MM.1S (cell line): Measurements from ENCODE around the gene DNAH7.

Experiments
- DNase-seq: peaks from one replicate; pipeline ENCODE4 v3.0.0-alpha.2; 2015
- H2AFZ ChIP-seq: fragments of 300-600 bp; sonication (generic); 2 replicates; pipeline ENCODE4 v1.6.0; 2016; ENCODE audit warnings: antibody characterized with exemption, low read length
- H3F3A ChIP-seq: fragments of 300-600 bp; sonication (generic); 2 replicates; pipeline ENCODE4 v1.6.1; 2016; ENCODE audit warnings: mild to moderate bottlenecking, antibody characterized with exemption, low read length, moderate library complexity, mixed read lengths; ENCODE audit not compliant: insufficient read depth
- H3K27ac ChIP-seq: fragments of 300-600 bp; sonication (generic); 2 replicates; pipeline ENCODE4 v1.5.1; 2016; ENCODE audit warnings: mild to moderate bottlenecking, low read length
- H3K27me3 ChIP-seq: fragments of 300-600 bp; sonication (generic); replicated peaks from 2 replicates; pipeline ENCODE4 v1.6.0; 2016; ENCODE audit warnings: low read length; ENCODE audit not compliant: insufficient read depth
- H3K36me3 ChIP-seq: fragments of 300-600 bp; sonication (generic); replicated peaks from 2 replicates; pipeline ENCODE4 v1.6.1; 2016; ENCODE audit warnings: mild to moderate bottlenecking, low read length, mixed read lengths; ENCODE audit not compliant: insufficient read depth
- H3K4me1 ChIP-seq: fragments of 300-600 bp; sonication (generic); 2 replicates; pipeline ENCODE4 v1.6.1; 2016; ENCODE audit warnings: low read length, mixed read lengths
- H3K4me2 ChIP-seq: fragments of 300-600 bp; sonication (generic); 2 replicates; pipeline ENCODE4 v1.6.0; 2016; ENCODE audit warnings: low read depth, low read length
- H3K4me3 ChIP-seq: fragments of 300-600 bp; sonication (generic); 2 replicates; pipeline ENCODE4 v1.5.1; 2016; ENCODE audit warnings: low read length, mixed read lengths
- H3K79me2 ChIP-seq: fragments of 300-600 bp; sonication (generic); 2 replicates; pipeline ENCODE4 v1.6.1; 2016; ENCODE audit warnings: mixed run types, low read length, mixed read lengths
- H3K9ac ChIP-seq: fragments of 300-600 bp; sonication (generic); 2 replicates; pipeline ENCODE4 v1.6.1; 2016; ENCODE audit warnings: low read length, mixed read lengths
- H3K9me2 ChIP-seq: fragments of 300-600 bp; sonication (generic); replicated peaks from 2 replicates; pipeline ENCODE4 v1.6.1; 2016; ENCODE audit warnings: mild to moderate bottlenecking, low read length, mixed read lengths; ENCODE audit not compliant: insufficient read depth
- H3K9me3 ChIP-seq: fragments of 300-600 bp; sonication (generic); replicated peaks from 2 replicates; pipeline ENCODE4 v1.6.1; 2016; ENCODE audit warnings: mild to moderate bottlenecking, low read length, mixed read lengths; ENCODE audit not compliant: insufficient read depth
- H4K20me1 ChIP-seq: fragments of 300-600 bp; sonication (generic); 2 replicates; pipeline ENCODE4 v1.6.1; 2016; ENCODE audit warnings: mild to moderate bottlenecking, low read length, moderate library complexity, mixed read lengths; ENCODE audit not compliant: insufficient read depth
- CTCF ChIP-seq: fragments of 300-600 bp; sonication (generic); IDR thresholded peaks from 2 replicates; pipeline ENCODE4 v1.5.1; 2016; ENCODE audit warnings: antibody characterized with exemption, low read length, mixed read lengths
- EZH2 ChIP-seq: fragments of 300-600 bp; sonication (generic); optimal IDR thresholded peaks from 2 replicates; pipeline ENCODE3; 2017; ENCODE audit warnings: low read depth, mild to moderate bottlenecking, antibody characterized with exemption, low read length, mixed read lengths
- EZH2phosphoT487 ChIP-seq: fragments of 300-600 bp; sonication (generic); IDR thresholded peaks from 2 replicates; pipeline ENCODE4 v1.6.1; 2018; ENCODE audit warnings: antibody characterized with exemption, low read length

DNAH7 gene

GRCh38 chr2:195709901-195710806, 358.5 kb downstream of the DNAH7 start:
- Histone ChIP-seq H2AFZ (no peak overlapping the region), H3K36me3 (0 out of 2 replicates have a peak, but pooled peaks cover 4% of the 10 kb centered on the region), H3K9me3 (no peaks in the 10 kb centered on the region), H4K20me1 (no peaks in the 10 kb centered on the region), H3K79me2 (no peaks in the 10 kb centered on the region), H3K27ac (no peak overlapping the region), H3F3A (no peaks in the 10 kb centered on the region), H3K4me2 (no peak overlapping the region), H3K9ac (no peak overlapping the region), H3K4me3 (no peak overlapping the region), H3K9me2 (no peaks in the 10 kb centered on the region), H3K27me3 (no peaks in the 10 kb centered on the region), H3K4me1 (no peaks in the 10 kb centered on the region)
- no peak for DNase-seq
- TF ChIP-seq EZH2 (no peak), EZH2phosphoT487 (no peak), CTCF (no peak)

GRCh38 chr2:195706161-195706900, 362.3 kb downstream of the DNAH7 start:
- Histone ChIP-seq H3K9me3 (no peaks in the 10 kb centered on the region), H3K9ac (no peak overlapping the region), H3K4me1 (no peaks in the 10 kb centered on the region), H3K27me3 (no peaks in the 10 kb centered on the region), H3K36me3 (no peaks in the 10 kb centered on the region; the same call in 1 of the 2 replicates), H3K9me2 (no peaks in the 10 kb centered on the region), H3F3A (no peaks in the 10 kb centered on the region), H3K4me3 (no peak overlapping the region), H4K20me1 (no peaks in the 10 kb centered on the region), H3K27ac (no peak overlapping the region), H2AFZ (no peak overlapping the region), H3K79me2 (no peaks in the 10 kb centered on the region), H3K4me2 (no peak overlapping the region)
- no peak for DNase-seq
- TF ChIP-seq CTCF (no peak), EZH2phosphoT487 (no peak), EZH2 (no peak)

GRCh38 chr2:195700480-195700879, 368.2 kb downstream of the DNAH7 start:
- H4K20me1 ChIP-seq, result no peaks in the 10 kb centered on the region
- H3K9me3 ChIP-seq, result no peaks in the 10 kb centered on the region
- H3K4me2 ChIP-seq, result no peak overlapping the region
- H3K27me3 ChIP-seq, result no peaks in the 10 kb centered on the region
- no peak overlapping the region for H3K9ac ChIP-seq
- H3K4me3 ChIP-seq, result no peak overlapping the region
- H3K9me2 ChIP-seq, result no peaks in the 10 kb centered on the region
- H3K36me3 ChIP-seq, result no peaks in the 10 kb centered on the region; the same call in 1 of the 2 replicates
- H3F3A ChIP-seq, result no peaks in the 10 kb centered on the region
- no peak overlapping the region for H2AFZ ChIP-seq
- no peak for TF ChIP-seq EZH2phosphoT487
- no peak for TF ChIP-seq EZH2
- no peak for TF ChIP-seq CTCF
- H3K27ac ChIP-seq, result no peak overlapping the region
- H3K4me1 ChIP-seq, result 0 out of 2 replicates have a peak, but pooled peaks cover 5% of the 10 kb centered on the region
- H3K79me2 ChIP-seq, result peaks cover 4% of the 10 kb centered on the region; the same call in 1 of the 2 replicates
- no peak for DNase-seq
